ENCODE results near the gene C17orf107. TPM values are rescaled to one million over a fixed set of nuclear protein-coding genes. Genes with fewer than 3 reads are reported as not detected.

C17orf107 gene
- total RNA-seq, 1 donor from 2014 or later, result 2.7 TPM

DNA sequence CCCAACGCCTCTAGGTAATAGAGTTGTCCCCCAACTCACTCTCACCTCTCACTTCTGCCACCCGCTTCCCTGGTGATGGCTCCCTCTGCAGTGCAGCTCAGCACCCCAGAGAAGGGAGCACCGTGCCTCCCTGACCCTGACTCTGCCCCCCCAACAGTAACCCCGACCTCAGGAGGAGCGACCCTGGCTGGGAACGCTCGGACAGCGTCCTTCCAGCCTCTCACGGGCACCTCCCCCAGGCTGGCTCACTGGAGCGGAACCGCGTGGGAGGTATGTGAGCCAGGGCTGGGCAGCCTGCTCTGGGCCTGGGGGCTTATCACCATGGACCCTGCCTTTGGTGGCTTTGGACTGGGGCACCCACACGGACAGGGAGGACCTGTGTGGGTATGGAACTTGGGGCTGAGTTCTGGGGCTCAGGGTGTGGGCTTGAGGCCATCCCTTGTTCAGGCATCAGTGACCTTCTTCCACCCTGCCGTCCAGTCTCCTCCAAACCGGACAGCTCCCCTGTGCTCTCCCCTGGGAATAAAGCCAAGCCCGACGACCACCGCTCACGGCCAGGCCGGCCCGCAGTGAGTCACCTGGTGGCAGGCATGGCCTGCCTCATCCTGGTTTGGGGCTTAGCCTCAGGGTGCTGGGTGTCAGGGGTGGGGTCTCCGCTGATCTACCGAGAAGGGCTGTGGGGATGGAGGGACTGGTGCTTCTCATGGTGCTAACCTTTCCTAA is 6.7 kb upstream of the C17orf107 start:
- H3K4me1 ChIP-seq, result no peaks in the 10 kb centered on the region
- intact Hi-C loops (cut with DNase I), result no loop called here
- TF ChIP-seq, protein P1, sequence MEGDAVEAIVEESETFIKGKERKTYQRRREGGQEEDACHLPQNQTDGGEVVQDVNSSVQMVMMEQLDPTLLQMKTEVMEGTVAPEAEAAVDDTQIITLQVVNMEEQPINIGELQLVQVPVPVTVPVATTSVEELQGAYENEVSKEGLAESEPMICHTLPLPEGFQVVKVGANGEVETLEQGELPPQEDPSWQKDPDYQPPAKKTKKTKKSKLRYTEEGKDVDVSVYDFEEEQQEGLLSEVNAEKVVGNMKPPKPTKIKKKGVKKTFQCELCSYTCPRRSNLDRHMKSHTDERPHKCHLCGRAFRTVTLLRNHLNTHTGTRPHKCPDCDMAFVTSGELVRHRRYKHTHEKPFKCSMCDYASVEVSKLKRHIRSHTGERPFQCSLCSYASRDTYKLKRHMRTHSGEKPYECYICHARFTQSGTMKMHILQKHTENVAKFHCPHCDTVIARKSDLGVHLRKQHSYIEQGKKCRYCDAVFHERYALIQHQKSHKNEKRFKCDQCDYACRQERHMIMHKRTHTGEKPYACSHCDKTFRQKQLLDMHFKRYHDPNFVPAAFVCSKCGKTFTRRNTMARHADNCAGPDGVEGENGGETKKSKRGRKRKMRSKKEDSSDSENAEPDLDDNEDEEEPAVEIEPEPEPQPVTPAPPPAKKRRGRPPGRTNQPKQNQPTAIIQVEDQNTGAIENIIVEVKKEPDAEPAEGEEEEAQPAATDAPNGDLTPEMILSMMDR (IDR thresholded peaks at IDR 0.05), result no peak
- no peak overlapping the region for H3K4me3 ChIP-seq
- DNase-seq, result no peak
- peaks cover 87% of the 10 kb centered on the region for H3K36me3 ChIP-seq
- no peak overlapping the region for H3K27ac ChIP-seq
- H3K9me3 ChIP-seq, result no peaks in the 10 kb centered on the region
- H3K27me3 ChIP-seq, result no peaks in the 10 kb centered on the region
- ATAC-seq, result no peak

DNA sequence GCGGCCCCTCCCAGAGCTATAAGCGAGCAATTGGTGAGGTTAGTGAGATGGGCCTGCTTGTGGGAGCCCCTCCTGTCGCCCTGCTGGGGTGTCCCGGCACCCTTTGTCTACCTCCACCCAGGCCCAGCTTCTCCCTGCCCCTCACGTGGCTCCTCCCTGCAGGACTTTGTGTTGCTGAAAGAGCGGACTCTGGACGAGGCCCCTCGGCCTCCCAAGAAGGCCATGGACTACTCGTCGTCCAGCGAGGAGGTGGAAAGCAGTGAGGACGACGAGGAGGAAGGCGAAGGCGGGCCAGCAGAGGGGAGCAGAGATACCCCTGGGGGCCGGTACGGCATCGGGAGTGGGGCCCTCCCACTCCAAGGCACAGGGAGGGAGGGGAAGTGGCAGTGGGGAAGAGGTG is 6.1 kb upstream of the C17orf107 start:
- peaks cover 81% of the 10 kb centered on the region for H3K36me3 ChIP-seq
- H3K27ac ChIP-seq, result no peak overlapping the region
- DNase-seq (no peak), ATAC-seq (no peak)
- TF ChIP-seq, protein P1 (IDR thresholded peaks at IDR 0.05), result no peak
- no peak overlapping the region for H3K4me3 ChIP-seq
- intact Hi-C loops (cut with DNase I), result no loop called here
- no peaks in the 10 kb centered on the region for H3K27me3 ChIP-seq
- no peaks in the 10 kb centered on the region for H3K9me3 ChIP-seq
- H3K4me1 ChIP-seq, result no peaks in the 10 kb centered on the region

DNA sequence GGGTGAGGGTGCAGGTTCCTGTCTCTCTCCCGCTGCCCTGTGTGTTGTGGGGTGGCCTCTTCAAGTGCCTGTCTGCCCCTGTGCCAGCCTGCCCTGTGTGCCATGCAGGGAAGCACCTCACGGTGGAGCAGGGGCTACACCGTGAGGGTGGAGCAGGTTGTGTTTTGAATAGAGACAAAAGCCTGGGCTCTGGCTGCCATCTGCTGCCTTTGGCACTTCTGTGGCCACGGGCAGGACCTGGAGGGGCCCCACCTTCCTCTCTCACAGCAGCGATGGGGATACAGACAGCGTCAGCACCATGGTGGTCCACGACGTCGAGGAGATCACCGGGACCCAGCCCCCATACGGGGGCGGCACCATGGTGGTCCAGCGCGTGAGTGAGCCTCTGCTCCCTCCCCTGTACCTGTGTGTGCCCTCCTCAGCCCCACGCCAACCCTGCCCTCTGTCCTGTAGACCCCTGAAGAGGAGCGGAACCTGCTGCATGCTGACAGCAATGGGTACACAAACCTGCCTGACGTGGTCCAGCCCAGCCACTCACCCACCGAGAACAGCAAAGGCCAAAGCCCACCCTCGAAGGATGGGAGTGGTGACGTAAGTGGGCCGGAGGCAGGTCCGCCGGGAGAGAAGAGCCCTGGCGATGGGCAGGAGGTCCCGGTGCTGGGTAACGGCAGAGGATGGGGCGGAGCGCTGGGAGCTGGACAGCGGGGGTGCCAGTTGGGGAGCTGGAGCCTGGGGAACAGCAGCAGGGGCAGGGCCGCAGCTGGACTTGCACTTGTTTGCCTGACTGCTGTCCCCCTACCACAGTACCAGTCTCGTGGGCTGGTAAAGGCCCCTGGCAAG is 5.4 kb upstream of the C17orf107 start:
- TF ChIP-seq, protein P1 (IDR thresholded peaks at IDR 0.05), result no peak
- Histone ChIP-seq H3K4me3 (no peak overlapping the region), H3K27ac (no peak overlapping the region), H3K27me3 (no peaks in the 10 kb centered on the region), H3K36me3 (peaks cover 81% of the 10 kb centered on the region), H3K4me1 (peaks cover 3% of the 10 kb centered on the region), H3K9me3 (no peaks in the 10 kb centered on the region)
- ATAC-seq (no peak), DNase-seq (no peak)
- intact Hi-C loops (cut with DNase I), result no loop called here

DNA sequence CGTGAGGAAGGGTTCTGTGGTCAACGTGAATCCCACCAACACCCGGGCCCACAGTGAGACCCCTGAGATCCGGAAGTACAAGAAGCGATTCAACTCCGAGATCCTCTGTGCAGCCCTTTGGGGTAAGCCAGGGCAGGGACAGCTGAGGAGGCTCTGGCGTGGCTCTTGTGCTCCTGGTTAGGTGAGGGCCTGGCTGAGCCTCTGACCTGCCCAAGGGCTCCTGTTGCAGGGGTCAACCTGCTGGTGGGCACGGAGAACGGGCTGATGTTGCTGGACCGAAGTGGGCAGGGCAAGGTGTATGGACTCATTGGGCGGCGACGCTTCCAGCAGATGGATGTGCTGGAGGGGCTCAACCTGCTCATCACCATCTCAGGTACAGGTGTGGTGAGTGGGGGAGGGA is 4.2 kb upstream of the C17orf107 start:
- H3K27me3 ChIP-seq, result peaks cover 4% of the 10 kb centered on the region
- ATAC-seq, result no peak
- peaks cover 71% of the 10 kb centered on the region for H3K36me3 ChIP-seq
- H3K9me3 ChIP-seq, result no peaks in the 10 kb centered on the region
- TF ChIP-seq, protein P1 (IDR thresholded peaks at IDR 0.05), result no peak
- no peak overlapping the region for H3K27ac ChIP-seq
- H3K4me3 ChIP-seq, result no peak overlapping the region
- DNase-seq, result no peak
- intact Hi-C loops (cut with DNase I), result no loop called here
- H3K4me1 ChIP-seq, result peaks cover 6% of the 10 kb centered on the region

DNA sequence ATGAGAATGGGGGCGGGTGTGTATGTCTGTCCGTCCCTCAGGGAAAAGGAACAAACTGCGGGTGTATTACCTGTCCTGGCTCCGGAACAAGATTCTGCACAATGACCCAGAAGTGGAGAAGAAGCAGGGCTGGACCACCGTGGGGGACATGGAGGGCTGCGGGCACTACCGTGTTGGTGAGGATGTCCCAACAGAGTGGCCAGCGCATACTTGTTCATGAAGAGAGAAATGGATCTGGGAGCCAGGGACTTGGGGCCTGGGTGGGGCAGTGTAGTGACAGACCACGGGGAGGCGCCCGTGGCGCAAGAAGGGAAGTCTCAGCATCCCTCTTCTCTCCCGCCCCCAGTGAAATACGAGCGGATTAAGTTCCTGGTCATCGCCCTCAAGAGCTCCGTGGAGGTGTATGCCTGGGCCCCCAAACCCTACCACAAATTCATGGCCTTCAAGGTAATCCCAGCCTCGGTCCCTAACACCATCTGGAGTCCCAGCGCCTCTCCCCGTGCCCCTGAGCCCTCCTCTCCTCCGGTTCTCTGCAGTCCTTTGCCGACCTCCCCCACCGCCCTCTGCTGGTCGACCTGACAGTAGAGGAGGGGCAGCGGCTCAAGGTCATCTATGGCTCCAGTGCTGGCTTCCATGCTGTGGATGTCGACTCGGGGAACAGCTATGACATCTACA is 3.5 kb upstream of the C17orf107 start:
- Histone ChIP-seq H3K4me3 (no peak overlapping the region), H3K27me3 (peaks cover 6% of the 10 kb centered on the region), H3K9me3 (no peaks in the 10 kb centered on the region), H3K4me1 (peaks cover 6% of the 10 kb centered on the region), H3K36me3 (peaks cover 65% of the 10 kb centered on the region), H3K27ac (no peak overlapping the region)
- ATAC-seq (no peak), DNase-seq (no peak)
- intact Hi-C loops (cut with DNase I), result no loop called here
- TF ChIP-seq, protein P1 (IDR thresholded peaks at IDR 0.05), result no peak

Measured in upper lobe of right lung (tissue), 1 donor.